ENCODE results near the gene PHAX.

GRCh38 chr5:126631920-126632319 lies 31.2 kb downstream of the PHAX start:
- no peak for TF ChIP-seq CTCF (conservative IDR thresholded peaks at IDR 0.05)
- TF ChIP-seq EZH2 (IDR thresholded peaks at IDR 0.05; ENCODE audit: low read depth): no peak
